ENCODE results near the gene PGBD5.
"Not testable (repeated sequence)": the region's sequence is repeated elsewhere in the genome, so short reads cannot be mapped to it uniquely, and the experiment has no call there.

PGBD5 gene

DNA sequence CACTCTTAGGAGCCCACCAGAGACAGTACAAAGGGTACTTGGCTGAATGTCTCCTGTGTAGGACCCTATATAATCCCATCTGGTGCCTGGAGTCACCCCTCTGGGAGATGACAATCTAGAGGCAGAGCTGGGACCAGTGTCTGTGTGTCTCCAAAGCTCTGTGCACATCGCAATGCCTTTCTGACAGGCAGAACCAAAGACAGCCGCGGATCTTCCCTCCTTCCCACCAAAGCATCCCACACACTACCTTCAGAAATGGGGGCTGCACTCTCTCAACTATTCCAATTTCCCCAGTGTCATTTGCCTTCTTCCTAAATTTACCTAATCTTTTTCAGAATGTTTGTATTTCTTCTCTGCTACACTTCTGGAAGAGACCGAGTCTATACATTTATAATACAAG, 12.0 kb downstream of the PGBD5 start:
- DNase-seq (ENCODE audit: low spot score in 2 of 2), result no peak
- no peaks in the 10 kb centered on the region for H3K9me3 Mint-ChIP-seq
- H3K27ac Mint-ChIP-seq, result no peak overlapping the region
- H3K36me3 Mint-ChIP-seq, result no peaks in the 10 kb centered on the region
- no peak for ATAC-seq
- no peaks in the 10 kb centered on the region for H3K4me1 Mint-ChIP-seq
- no peak overlapping the region for H3K4me3 Mint-ChIP-seq

DNA sequence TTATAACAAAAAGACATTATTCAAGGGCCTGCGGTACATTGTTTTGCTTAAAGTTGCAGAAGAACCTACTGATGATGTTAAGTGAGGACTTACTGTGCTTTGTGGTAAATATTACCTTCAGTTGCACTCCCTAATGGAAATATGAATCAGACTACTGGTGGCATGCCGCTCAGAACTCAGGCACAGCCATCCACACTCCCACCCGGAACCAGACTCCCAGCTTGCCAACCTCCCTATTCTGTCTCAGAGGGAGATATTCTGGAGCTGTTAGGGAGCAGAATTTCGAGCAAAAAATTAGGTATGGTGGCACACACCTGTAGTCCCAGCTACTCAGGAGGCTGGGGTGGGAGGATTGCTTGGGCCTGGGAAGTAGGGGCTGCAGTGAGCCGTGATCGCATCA, 13.1 kb downstream of the PGBD5 start:
- Mint-ChIP-seq H3K27ac (no peak overlapping the region), H3K4me1 (no peaks in the 10 kb centered on the region), H3K9me3 (no peaks in the 10 kb centered on the region), H3K4me3 (no peak overlapping the region), H3K36me3 (no peaks in the 10 kb centered on the region)
- no peak for ATAC-seq
- no peak for DNase-seq (ENCODE audit: low spot score in 2 of 2)

DNA sequence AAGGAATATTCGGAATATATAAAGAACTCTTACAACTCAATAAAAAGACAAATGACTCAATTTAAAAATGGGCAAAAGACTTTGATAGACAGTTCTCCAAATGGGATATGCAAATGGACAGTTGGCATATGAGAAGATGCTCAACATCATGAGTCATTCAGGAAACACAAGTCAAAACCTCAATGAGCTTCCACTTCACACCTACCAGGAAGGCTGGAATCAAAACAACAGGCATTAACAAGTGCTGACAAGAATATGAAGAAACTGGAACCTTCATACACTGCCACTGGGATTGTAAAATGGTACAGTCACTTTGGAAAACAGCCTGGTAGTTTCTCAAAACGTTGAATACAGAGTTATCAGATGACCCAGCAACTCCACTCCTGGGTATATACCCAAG, 17.2 kb downstream of the PGBD5 start:
- Mint-ChIP-seq H3K36me3 (no peaks in the 10 kb centered on the region), H3K9me3 (no peaks in the 10 kb centered on the region), H3K4me3 (no peak overlapping the region), H3K4me1 (peaks cover 1% of the 10 kb centered on the region), H3K27ac (no peak overlapping the region)
- ATAC-seq (no peak), DNase-seq (ENCODE audit: low spot score in 2 of 2) (no peak)

DNA sequence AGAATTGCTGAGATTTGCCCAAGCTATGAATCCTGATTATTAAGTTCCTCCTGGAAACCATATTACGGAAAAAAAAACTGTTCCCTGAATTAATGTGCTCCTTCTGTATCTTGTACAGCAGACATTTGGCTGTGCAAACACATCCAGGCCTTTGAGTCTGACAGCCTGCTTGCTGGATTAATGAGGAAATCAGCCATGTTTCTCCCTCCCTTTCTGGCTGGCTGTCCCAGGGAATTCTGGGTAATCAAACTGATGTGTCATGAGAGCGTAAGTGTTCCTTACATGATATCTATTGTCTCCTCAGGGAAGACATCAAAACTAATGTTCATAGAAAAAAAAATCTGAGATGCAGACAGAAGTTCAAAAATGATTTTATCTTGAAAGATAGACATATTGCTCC, 18.8 kb downstream of the PGBD5 start:
- ATAC-seq (no peak), DNase-seq (ENCODE audit: low spot score in 2 of 2) (no peak)
- Mint-ChIP-seq H3K27ac (no peak overlapping the region), H3K4me3 (no peak overlapping the region), H3K4me1 (peaks cover 5% of the 10 kb centered on the region), H3K36me3 (no peaks in the 10 kb centered on the region), H3K9me3 (no peaks in the 10 kb centered on the region)

DNA sequence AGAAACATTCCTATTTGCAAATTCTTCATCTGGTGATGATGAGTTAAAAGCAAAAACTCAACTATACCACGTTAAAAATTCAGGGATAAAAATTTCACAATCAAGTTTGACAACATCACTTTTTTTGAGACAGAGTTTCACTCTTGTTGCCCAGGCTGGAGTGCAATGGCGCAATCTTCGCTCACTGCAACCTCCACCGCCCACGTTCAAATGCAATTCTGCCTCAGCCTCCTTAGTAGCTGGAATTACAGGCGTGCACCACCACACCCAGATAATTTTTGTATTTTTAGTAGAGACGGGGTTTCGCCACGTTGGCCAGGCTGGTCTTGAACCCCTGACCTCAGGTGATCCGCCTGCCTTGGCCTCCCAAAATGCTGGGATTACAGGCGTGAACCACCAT, 19.4 kb downstream of the PGBD5 start:
- DNase-seq (ENCODE audit: low spot score in 2 of 2); ATAC-seq; H3K27ac Mint-ChIP-seq: not testable (repeated sequence)

DNA sequence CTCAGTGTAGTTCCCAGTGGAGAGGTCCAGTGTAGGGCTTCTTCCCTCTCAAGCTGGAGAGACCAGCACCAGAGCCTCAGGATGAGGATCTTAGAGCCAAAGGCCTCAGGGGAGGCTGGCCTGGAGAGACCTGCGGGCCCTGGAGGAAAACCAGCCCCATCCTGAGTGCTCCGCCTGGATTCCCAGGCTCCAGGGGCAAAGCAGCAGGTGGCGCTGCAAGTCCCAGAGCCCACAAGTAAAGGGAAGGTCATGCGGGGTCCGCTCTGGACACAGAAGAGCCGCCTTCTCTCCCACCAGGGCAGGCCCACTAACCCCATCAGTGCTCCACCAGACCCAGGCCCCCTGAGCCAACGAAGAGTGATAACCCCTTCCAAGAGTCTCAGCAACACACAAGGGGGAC, 22.7 kb downstream of the PGBD5 start:
- DNase-seq (ENCODE audit: low spot score in 2 of 2), result no peak
- ATAC-seq, result no peak
- Mint-ChIP-seq H3K4me3 (no peak overlapping the region), H3K4me1 (peaks cover 5% of the 10 kb centered on the region), H3K27ac (no peak overlapping the region), H3K9me3 (no peaks in the 10 kb centered on the region), H3K36me3 (no peaks in the 10 kb centered on the region)

More for the DNA sequence above, 19.4 kb downstream of the PGBD5 start:
- not testable (repeated sequence) for H3K4me3 Mint-ChIP-seq, H3K36me3 Mint-ChIP-seq, H3K4me1 Mint-ChIP-seq, H3K9me3 Mint-ChIP-seq

DNA sequence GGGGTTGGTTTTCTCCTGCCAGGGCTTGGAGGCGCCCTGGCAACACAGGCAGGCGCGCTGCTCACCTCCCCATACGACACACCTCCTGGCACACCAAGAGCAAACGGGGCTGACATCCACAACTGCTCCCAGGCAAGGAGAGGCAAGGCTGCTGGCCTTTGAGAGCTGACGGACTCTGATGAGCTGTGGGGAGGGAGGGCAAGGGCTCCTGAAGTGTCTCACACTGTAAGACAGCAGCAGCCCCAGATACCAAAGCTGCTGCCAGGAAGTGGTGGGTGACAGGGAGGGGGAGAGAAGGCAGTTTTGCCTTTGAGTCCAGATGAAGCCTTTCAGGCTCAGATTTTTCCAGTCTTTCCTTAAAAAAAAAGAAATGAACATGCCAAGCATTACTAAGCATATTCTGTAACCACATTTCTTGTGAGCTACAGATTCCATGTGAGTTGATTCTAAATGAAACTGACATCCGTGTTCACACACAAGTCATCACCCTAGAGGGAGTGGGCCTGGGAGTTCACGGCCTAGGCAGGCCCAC, 24.3 kb downstream of the PGBD5 start:
- Mint-ChIP-seq H3K27ac (no peak overlapping the region), H3K36me3 (no peaks in the 10 kb centered on the region), H3K9me3 (no peaks in the 10 kb centered on the region), H3K4me1 (peaks cover 5% of the 10 kb centered on the region), H3K4me3 (no peak overlapping the region)
- ATAC-seq (no peak), DNase-seq (ENCODE audit: low spot score in 2 of 2) (no peak)

DNA sequence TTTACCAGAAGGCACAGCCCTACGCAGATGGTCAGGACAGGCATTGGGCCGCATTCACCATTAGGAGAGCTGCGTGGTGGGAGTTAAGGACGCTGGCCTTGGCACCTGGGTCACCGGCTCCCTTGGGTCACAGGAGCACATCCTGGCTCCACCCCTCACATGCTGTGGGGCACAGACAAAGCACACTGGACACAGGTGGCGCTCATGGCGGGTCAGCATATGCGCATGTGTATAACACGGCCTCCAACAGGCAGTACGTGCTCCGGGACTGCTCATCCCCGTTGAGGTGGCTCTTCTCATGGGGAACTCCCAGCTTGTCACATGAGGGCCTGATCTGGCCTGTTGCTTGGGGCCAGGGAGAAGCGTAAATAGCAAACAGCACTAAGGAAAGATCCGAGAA, 25.0 kb downstream of the PGBD5 start:
- H3K36me3 Mint-ChIP-seq, result no peaks in the 10 kb centered on the region
- peaks cover 5% of the 10 kb centered on the region for H3K4me1 Mint-ChIP-seq
- DNase-seq (ENCODE audit: low spot score in 2 of 2) (no peak), ATAC-seq (no peak)
- no peak overlapping the region for H3K27ac Mint-ChIP-seq
- H3K4me3 Mint-ChIP-seq, result no peak overlapping the region
- H3K9me3 Mint-ChIP-seq, result no peaks in the 10 kb centered on the region

DNA sequence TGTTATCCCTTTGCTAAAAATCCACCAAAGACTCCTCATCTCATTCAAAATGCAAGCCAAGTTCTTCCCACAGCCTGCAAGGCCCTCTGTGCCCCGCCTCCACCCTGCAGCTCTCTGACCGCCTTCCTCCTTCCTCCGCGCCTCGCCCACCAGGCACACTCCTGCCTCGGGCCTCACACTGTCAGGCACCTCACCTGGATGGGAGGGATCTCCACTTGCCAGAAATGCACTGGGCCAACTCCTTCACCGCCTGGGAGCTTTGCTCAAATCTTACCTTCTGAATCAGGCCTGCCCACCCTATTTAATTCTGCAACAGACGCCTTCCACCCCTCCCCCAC, 26.2 kb downstream of the PGBD5 start:
- Mint-ChIP-seq H3K4me1 (peaks cover 5% of the 10 kb centered on the region), H3K9me3 (no peaks in the 10 kb centered on the region), H3K36me3 (no peaks in the 10 kb centered on the region), H3K4me3 (no peak overlapping the region), H3K27ac (no peak overlapping the region)
- DNase-seq (ENCODE audit: low spot score in 2 of 2) (no peak), ATAC-seq (no peak)

DNA sequence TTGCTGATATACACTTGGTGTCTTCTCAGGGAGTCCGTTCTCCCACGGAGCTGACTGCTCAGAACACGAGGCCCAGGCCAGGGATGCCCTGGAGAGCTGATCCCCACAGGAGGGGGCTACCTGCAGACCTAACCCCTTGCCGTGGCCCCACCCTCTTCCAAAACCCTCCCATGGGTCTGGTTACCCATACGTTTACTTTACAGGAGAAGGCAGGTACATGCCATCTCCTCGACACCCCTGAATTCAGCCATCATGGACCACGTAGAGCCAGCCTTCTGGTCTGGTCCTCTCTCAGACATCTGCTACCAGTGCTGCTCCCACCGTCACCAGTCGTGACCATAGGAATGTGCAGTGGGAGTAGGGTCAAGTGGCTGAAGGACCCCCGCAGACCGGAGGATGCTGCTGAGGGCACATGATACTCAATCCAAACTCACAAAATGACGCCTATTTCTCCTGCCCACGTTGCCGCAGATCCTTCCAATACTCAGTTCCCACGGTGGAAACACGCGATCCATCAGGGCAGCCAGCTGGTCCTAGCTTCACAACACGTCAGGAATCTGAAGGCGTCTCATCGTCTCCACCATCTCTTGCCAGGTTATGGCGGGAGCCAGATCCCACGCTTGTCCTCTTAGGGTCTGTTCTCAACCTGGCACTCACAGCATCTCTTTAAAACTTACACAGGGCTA, 26.7 kb downstream of the PGBD5 start:
- no peak overlapping the region for H3K27ac Mint-ChIP-seq
- no peak for ATAC-seq
- H3K36me3 Mint-ChIP-seq, result no peaks in the 10 kb centered on the region
- DNase-seq (ENCODE audit: low spot score in 2 of 2), result no peak
- peaks cover 5% of the 10 kb centered on the region for H3K4me1 Mint-ChIP-seq
- no peaks in the 10 kb centered on the region for H3K9me3 Mint-ChIP-seq
- H3K4me3 Mint-ChIP-seq, result no peak overlapping the region

DNA sequence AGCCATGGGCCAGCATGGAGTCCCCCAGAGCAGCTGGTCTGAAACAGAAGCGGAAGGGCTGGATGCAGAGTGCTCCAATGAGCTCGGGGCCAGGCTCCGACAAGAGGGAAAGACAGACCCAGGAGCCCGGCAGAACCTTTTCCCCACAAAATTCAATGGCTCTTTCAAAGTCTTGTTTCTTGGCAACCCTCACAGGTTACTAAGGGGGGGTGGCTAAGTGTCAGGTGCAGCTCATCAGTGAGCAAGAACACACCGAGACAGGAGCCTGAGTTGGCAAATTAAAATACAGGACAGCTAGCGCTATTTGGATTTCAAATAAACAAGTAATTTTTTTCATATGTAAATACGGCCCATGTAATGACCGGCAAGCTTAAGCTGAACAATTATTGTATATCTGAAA, 27.3 kb downstream of the PGBD5 start:
- ATAC-seq, result no peak
- no peak for DNase-seq (ENCODE audit: low spot score in 2 of 2)
- Mint-ChIP-seq H3K4me1 (peaks cover 2% of the 10 kb centered on the region), H3K9me3 (no peaks in the 10 kb centered on the region), H3K27ac (no peak overlapping the region), H3K4me3 (no peak overlapping the region), H3K36me3 (no peaks in the 10 kb centered on the region)

DNA sequence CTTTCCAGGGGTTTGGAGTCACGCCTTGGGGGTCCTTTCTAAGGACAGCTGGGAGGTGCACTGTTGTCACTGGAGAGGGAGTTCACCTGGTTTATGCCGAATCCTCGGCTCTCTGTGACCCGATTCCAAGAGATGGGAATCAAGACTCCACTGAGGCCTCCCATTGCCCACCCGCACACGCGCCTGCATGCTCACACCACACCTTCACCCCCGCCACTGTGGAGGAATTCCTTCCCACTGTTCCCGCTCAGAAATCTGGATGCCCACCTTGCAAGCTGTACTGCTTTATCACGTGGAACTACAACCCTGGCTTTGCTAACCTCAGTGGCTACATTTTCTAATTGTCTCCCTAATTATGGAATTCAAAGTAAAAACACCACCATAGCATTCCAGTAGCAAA, 29.2 kb downstream of the PGBD5 start:
- no peak overlapping the region for H3K4me3 Mint-ChIP-seq
- DNase-seq (ENCODE audit: low spot score in 2 of 2) (no peak), ATAC-seq (no peak)
- no peaks in the 10 kb centered on the region for H3K9me3 Mint-ChIP-seq
- no peaks in the 10 kb centered on the region for H3K4me1 Mint-ChIP-seq
- no peaks in the 10 kb centered on the region for H3K36me3 Mint-ChIP-seq
- H3K27ac Mint-ChIP-seq, result no peak overlapping the region

DNA sequence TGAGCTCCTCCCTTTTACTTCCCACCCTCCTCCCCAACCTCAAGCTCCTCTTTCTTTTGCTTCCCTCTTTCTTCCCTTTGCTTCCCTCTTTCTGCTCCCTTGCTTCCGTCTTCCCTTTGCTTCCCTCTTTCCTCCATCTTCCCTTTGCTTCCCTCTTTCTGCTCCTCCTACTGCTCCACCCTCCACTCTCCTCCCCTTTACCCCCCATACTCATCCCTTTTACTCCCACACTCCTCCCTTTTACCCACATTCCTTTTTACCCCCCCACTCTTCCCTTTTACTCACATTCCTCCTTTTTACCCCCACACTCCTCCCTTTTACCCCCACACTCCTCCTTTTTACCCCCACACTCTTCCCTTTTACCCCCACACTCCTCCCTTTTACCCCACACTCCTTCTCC, 30.2 kb downstream of the PGBD5 start:
- H3K36me3 Mint-ChIP-seq, result no peaks in the 10 kb centered on the region
- DNase-seq (ENCODE audit: low spot score in 2 of 2) (no peak), ATAC-seq (no peak)
- H3K4me1 Mint-ChIP-seq, result no peaks in the 10 kb centered on the region
- H3K27ac Mint-ChIP-seq, result no peak overlapping the region
- H3K9me3 Mint-ChIP-seq, result no peaks in the 10 kb centered on the region
- no peak overlapping the region for H3K4me3 Mint-ChIP-seq

DNA sequence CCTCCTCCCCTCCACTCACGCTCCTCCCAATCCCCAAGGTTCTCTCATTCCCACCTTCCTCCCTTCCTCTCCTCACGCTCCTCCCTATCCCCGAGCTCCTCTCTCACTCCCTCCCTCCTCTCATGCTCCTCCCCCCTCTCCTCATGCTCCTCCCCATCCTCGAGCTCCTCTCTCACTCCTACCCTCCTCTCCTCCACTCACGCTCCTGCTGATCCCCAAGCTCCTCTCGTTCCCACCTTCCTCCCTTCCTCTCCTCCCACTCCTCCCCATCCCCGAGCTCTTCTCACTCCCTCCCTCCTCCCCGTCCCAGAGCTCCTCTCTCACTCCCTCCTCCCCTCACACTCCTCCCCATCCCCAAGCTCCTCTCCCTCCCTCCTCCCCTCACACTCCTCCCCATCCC, 31.4 kb downstream of the PGBD5 start:
- Mint-ChIP-seq H3K4me1 (no peaks in the 10 kb centered on the region), H3K36me3 (no peaks in the 10 kb centered on the region), H3K4me3 (no peak overlapping the region), H3K27ac (no peak overlapping the region), H3K9me3 (no peaks in the 10 kb centered on the region)
- DNase-seq (ENCODE audit: low spot score in 2 of 2) (no peak), ATAC-seq (no peak)

DNA sequence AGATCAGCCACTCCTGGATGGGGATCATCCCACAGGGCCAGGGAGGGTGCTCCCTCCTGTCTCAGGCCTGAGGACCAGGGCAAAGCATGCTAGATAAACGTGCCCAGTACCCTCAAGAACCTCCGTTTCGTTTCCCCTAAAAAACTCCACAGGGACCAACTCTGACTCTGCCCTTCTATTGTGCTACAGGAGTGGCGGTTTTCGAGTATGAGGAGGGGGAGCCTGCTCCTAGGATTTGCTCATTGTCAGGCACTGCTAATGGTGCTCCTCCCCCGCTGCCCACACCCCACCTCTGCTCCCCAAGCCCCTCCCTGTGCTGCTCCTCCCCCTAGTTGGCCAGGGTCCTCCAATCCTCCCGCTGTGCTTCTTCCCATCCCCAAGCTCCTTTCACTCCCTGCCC, 32.0 kb downstream of the PGBD5 start:
- ATAC-seq, result no peak
- DNase-seq (ENCODE audit: low spot score in 2 of 2), result no peak
- no peak overlapping the region for H3K4me3 Mint-ChIP-seq
- no peaks in the 10 kb centered on the region for H3K4me1 Mint-ChIP-seq
- H3K27ac Mint-ChIP-seq, result no peak overlapping the region
- H3K36me3 Mint-ChIP-seq, result no peaks in the 10 kb centered on the region
- H3K9me3 Mint-ChIP-seq, result no peaks in the 10 kb centered on the region

DNA sequence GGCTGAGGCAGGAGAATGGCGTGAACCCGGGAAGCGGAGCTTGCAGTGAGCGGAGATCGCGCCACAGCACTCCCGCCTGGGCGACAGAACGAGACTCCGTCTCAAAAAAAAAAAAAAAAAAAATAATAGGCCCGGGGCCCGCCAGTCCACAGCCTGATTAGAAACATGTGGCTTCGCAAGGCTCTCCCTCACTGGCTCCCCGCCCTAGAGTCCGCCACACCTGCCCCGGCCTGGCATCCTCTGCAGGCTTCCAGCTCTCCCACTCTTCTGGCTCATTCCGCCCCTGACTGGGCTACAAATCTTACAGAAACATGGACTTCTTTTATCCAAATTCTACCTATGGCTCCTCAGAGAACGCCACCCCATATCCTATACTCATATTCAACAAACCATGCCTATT, 32.4 kb downstream of the PGBD5 start:
- H3K4me1 Mint-ChIP-seq, result no peaks in the 10 kb centered on the region
- no peaks in the 10 kb centered on the region for H3K36me3 Mint-ChIP-seq
- ATAC-seq, result no peak
- DNase-seq (ENCODE audit: low spot score in 2 of 2), result no peak
- no peaks in the 10 kb centered on the region for H3K9me3 Mint-ChIP-seq
- no peak overlapping the region for H3K27ac Mint-ChIP-seq
- no peak overlapping the region for H3K4me3 Mint-ChIP-seq
